ENCODE data around the gene JAG2.
A peak's percentile ranks its signal among the peaks of the same experiment; 100 is the strongest.

DNA sequence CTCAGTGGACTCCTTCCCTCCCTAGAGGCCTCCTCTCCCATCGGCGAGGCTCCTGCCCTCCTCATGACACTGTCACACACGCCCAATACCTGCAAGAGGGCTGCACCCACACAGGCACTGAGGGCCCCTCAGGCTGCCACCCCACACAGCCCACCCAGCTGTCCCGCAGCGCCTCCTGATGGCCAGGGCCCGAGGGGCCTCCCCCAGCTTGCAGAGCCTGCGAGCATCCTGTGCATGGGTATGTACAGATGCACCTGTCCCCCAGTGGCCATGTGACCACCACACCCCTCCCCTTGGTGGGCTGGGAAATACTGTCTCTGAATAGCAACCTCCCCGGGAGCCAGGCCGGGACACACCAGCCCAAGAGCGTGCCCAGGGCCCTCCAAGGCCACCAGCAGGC lies 31.5 kb upstream of the JAG2 start:
- TF ChIP-seq, protein P1, sequence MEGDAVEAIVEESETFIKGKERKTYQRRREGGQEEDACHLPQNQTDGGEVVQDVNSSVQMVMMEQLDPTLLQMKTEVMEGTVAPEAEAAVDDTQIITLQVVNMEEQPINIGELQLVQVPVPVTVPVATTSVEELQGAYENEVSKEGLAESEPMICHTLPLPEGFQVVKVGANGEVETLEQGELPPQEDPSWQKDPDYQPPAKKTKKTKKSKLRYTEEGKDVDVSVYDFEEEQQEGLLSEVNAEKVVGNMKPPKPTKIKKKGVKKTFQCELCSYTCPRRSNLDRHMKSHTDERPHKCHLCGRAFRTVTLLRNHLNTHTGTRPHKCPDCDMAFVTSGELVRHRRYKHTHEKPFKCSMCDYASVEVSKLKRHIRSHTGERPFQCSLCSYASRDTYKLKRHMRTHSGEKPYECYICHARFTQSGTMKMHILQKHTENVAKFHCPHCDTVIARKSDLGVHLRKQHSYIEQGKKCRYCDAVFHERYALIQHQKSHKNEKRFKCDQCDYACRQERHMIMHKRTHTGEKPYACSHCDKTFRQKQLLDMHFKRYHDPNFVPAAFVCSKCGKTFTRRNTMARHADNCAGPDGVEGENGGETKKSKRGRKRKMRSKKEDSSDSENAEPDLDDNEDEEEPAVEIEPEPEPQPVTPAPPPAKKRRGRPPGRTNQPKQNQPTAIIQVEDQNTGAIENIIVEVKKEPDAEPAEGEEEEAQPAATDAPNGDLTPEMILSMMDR (IDR thresholded peaks at IDR 0.05): peak in 1 of 6 experiments; percentile 7
- no peak for TF ChIP-seq POLR2A (IDR thresholded peaks at IDR 0.05)

All from esophagus squamous epithelium (tissue), 4 donors.